HepG2 (cell line): Measurements from ENCODE around the gene GIPC2. TPM values are rescaled to one million over a fixed set of nuclear protein-coding genes. Genes with fewer than 3 reads are reported as not detected.

Experiments
- DDIT3 ChIP-seq: sonication (generic); formaldehyde crosslinking; IDR thresholded peaks from 2 replicates; pipeline ENCODE4 v1.4.0; 2020; ENCODE audit warnings: mild to moderate bottlenecking, missing genetic modification reagents
- ELK4 ChIP-seq: sonication (generic); formaldehyde crosslinking; IDR thresholded peaks from 2 replicates; pipeline ENCODE4 v1.9.0; 2021; ENCODE audit warnings: missing genetic modification reagents, borderline replicate concordance
- FOXA3 ChIP-seq: IDR thresholded peaks from 2 replicates; pipeline ENCODE4 v1.6.1; 2016; ENCODE audit warnings: missing genetic modification reagents, missing compliant biosample characterization
- FOXK1 ChIP-seq: sonication (generic); formaldehyde crosslinking; IDR thresholded peaks from 2 replicates; pipeline ENCODE4 v1.4.0; 2020; ENCODE audit warnings: low read depth, missing genetic modification reagents, borderline replicate concordance
- GATA4 ChIP-seq: sonication (generic); IDR thresholded peaks from 2 replicates; pipeline ENCODE4 v1.6.1; 2016; ENCODE audit warnings: antibody characterized with exemption, low read depth, borderline replicate concordance
- GRHL1 ChIP-seq: sonication (generic); formaldehyde crosslinking; conservative IDR thresholded peaks from 2 replicates; pipeline ENCODE4 v1.8.0; 2022; ENCODE audit warnings: missing genetic modification reagents
- HOXA7 ChIP-seq: sonication (generic); formaldehyde crosslinking; IDR thresholded peaks from 2 replicates; pipeline ENCODE4 v1.8.1; 2022; ENCODE audit warnings: mild to moderate bottlenecking, missing genetic modification reagents, moderate library complexity
- MBNL3 ChIP-seq: fragments of 250-450 bp; sonication (Bioruptor Pico); conservative IDR thresholded peaks from 2 replicates; pipeline ENCODE4 v1.8.0; 2022; ENCODE audit warnings: mild to moderate bottlenecking, inconsistent platforms
- MLLT10 ChIP-seq: sonication (generic); formaldehyde crosslinking; IDR thresholded peaks from 2 replicates; pipeline ENCODE4 v1.4.0; 2020; ENCODE audit warnings: missing genetic modification reagents
- PAF1 ChIP-seq: IDR thresholded peaks from 2 replicates; pipeline ENCODE4 v1.6.1; 2016; ENCODE audit warnings: missing genetic modification reagents, missing compliant biosample characterization
- TFDP1 ChIP-seq: IDR thresholded peaks from 2 replicates; pipeline ENCODE4 v1.6.1; 2016; ENCODE audit warnings: missing compliant biosample characterization, missing genetic modification reagents, borderline replicate concordance
- XRCC5 ChIP-seq: fragments of 200-400 bp; formaldehyde crosslinking; optimal IDR thresholded peaks from 2 replicates; pipeline ENCODE3; 2017; ENCODE audit warnings: mild to moderate bottlenecking, low read length
- ZNF180 ChIP-seq: sonication (generic); formaldehyde crosslinking; IDR thresholded peaks from 2 replicates; pipeline ENCODE4 v1.4.0; 2020; ENCODE audit warnings: low read depth, missing genetic modification reagents, borderline replicate concordance
- ZNF407 ChIP-seq: sonication (generic); formaldehyde crosslinking; IDR thresholded peaks from one replicate; pipeline ENCODE4 v1.5.1; 2020; ENCODE audit warnings: mild to moderate bottlenecking, missing genetic modification reagents; ENCODE audit errors: not compliant biosample characterization
- polyA plus RNA-seq, 8 experiments: library from polyadenylated mRNA; depleted of rRNA in 3 of 8; stranded (reverse) in 7 of 8; unstranded in 1 of 8; fragments of >200 nt; fragmentation: Illumina TruSeq in 4 of 8; extraction: Trizol in 4 of 8; gene quantifications; 2 replicates each; pipeline versions ENCODE4 v1.2.1 to v1.2.3, GENCODE V29; 2011 to 2016; ENCODE audit warnings: low read depth in 4 of 8, missing spikeins in 1 of 8, mixed read lengths in 1 of 8; ENCODE audit not compliant: insufficient read depth in 1 of 8
- total RNA-seq, 5 experiments: library from RNA; depleted of rRNA; stranded (reverse); fragments of >200 nt; fragmentation: Illumina TruSeq; extraction: Trizol; gene quantifications; 2 replicates each; pipeline ENCODE4 v1.2.3, GENCODE V29; 2016; ENCODE audit warnings: low read depth in 1 of 5

The GIPC2 gene
- total and polyA plus RNA-seq, 2 of the 13 experiments (the other 11 are each of a cell fraction or from before 2014, with no cell fraction given), result 6.1 to 21.6 TPM

- TF ChIP-seq ELK4 (CRISPR knock-in tag) (no peak), MBNL3 (no peak), MLLT10 (CRISPR knock-in tag) (no peak), DDIT3 (CRISPR knock-in tag) (no peak), TFDP1 (CRISPR knock-in tag) (no peak), FOXK1 (CRISPR knock-in tag) (no peak), GATA4 (no peak), XRCC5 (peak; percentile 40), HOXA7 (CRISPR knock-in tag) (no peak), GRHL1 (CRISPR knock-in tag) (no peak), ZNF180 (CRISPR knock-in tag) (no peak), PAF1 (no peak), ZNF407 (CRISPR knock-in tag) (no peak), FOXA3 (CRISPR knock-in tag) (peak; percentile 31; the same call in 1 of the 2 replicates)
Observed at GRCh38 chr1:78045926-78046778, at the start of gene GIPC2 (continued).
